Fibroblast of lung (primary cell): ENCODE measurements around the gene CARD10. TPM values are rescaled to one million over a fixed set of nuclear protein-coding genes. Genes with fewer than 3 reads are reported as not detected.

Experiments used
- DNase-seq, 2 donors: peaks; one replicate each; pipeline versions ENCODE4 v3.0.0 to v3.0.0-alpha.2; 2010; ENCODE audit warnings: low read depth in 2 of 2
- H2AFZ ChIP-seq: 2 replicates; pipeline ENCODE4 v1.5.1; 2012; ENCODE audit warnings: low read length, control low read depth, inconsistent platforms
- H3K27ac ChIP-seq: 2 replicates; pipeline ENCODE4 v1.5.1; 2011; ENCODE audit warnings: low read length, control low read depth; ENCODE audit not compliant: insufficient read depth
- H3K27me3 ChIP-seq: 2 replicates; pipeline ENCODE4 v1.5.1; 2011; ENCODE audit warnings: mild to moderate bottlenecking, low read length; ENCODE audit not compliant: control insufficient read depth, insufficient read depth
- H3K36me3 ChIP-seq: 2 replicates; pipeline ENCODE4 v1.5.1; 2011; ENCODE audit warnings: low read length; ENCODE audit not compliant: control insufficient read depth, insufficient read depth
- H3K4me1 ChIP-seq: 2 replicates; pipeline ENCODE4 v1.5.1; 2011; ENCODE audit warnings: low read length; ENCODE audit not compliant: control insufficient read depth, insufficient read depth; ENCODE audit errors: extremely low read depth
- H3K4me2 ChIP-seq: 2 replicates; pipeline ENCODE4 v1.5.1; 2011; ENCODE audit warnings: low read length, control low read depth; ENCODE audit not compliant: insufficient read depth; ENCODE audit errors: extremely low read depth
- H3K4me3 ChIP-seq, 4 experiments: fragments of 200-600 bp in 1 of 4; sonication (generic) in 1 of 4; replicated peaks in 1 of 4; 2 replicates each; pipeline ENCODE4 v1.5.1; 2011 to 2016; ENCODE audit warnings: low read length in 4 of 4, low read depth in 3 of 4, mild to moderate bottlenecking in 3 of 4, control low read depth in 2 of 4, inconsistent platforms in 1 of 4, mixed read lengths in 1 of 4; ENCODE audit not compliant: insufficient read depth in 1 of 4; ENCODE audit errors: control extremely low read depth in 1 of 4
- H3K79me2 ChIP-seq: 2 replicates; pipeline ENCODE4 v1.5.1; 2012; ENCODE audit warnings: mild to moderate bottlenecking, low read length, inconsistent platforms; ENCODE audit not compliant: control insufficient read depth, insufficient read depth
- H3K9ac ChIP-seq: 2 replicates; pipeline ENCODE4 v1.5.1; 2011; ENCODE audit warnings: mild to moderate bottlenecking, low read length, control low read depth; ENCODE audit not compliant: insufficient read depth
- H3K9me3 ChIP-seq: 2 replicates; pipeline ENCODE4 v1.5.1; 2012; ENCODE audit warnings: low read depth, low read length; ENCODE audit not compliant: control insufficient read depth, insufficient read depth
- H4K20me1 ChIP-seq: 2 replicates; pipeline ENCODE4 v1.5.1; 2011; ENCODE audit warnings: low read length; ENCODE audit not compliant: control insufficient read depth, insufficient read depth; ENCODE audit errors: extremely low read depth
- CTCF ChIP-seq, 2 donors: IDR thresholded peaks in 1 of 2; conservative IDR thresholded peaks in 1 of 2; 1 replicate in 1 of 2; 2 replicates in 1 of 2; pipeline ENCODE4 v1.5.1; 2011 to 2012; ENCODE audit warnings: low read length in 2 of 2, control low read depth in 1 of 2, inconsistent platforms in 1 of 2, low read depth in 1 of 2, mild to moderate bottlenecking in 1 of 2
- EZH2 ChIP-seq: IDR thresholded peaks from 2 replicates; pipeline ENCODE4 v1.5.1; 2012; ENCODE audit warnings: low read length, control low read depth, mild to moderate bottlenecking; ENCODE audit errors: missing control alignments
- polyA plus RNA-seq, 2 donors: library from polyadenylated mRNA; depleted of rRNA in 1 of 2; stranded (reverse) in 1 of 2; unstranded in 1 of 2; fragments of >200 nt; gene quantifications; 2 replicates each; pipeline ENCODE4 v1.2.1, GENCODE V29; 2011 to 2012; ENCODE audit warnings: missing spikeins in 1 of 2
- total RNA-seq: library from RNA; depleted of rRNA; stranded (reverse); fragments of >200 nt; gene quantifications from 2 replicates; pipeline ENCODE4 v1.2.1, GENCODE V29; 2014

The CARD10 gene
- total and polyA plus RNA-seq, 2 donors (not counting 1 experiment from before 2014, with no cell fraction given) = 1.6 to 2.3 TPM

- H3K4me1 ChIP-seq = peaks cover 25% of the 10 kb centered on the region
- no peaks in the 10 kb centered on the region for H3K9me3 ChIP-seq
- no peaks in the 10 kb centered on the region for H4K20me1 ChIP-seq
- no peaks in the 10 kb centered on the region for H3K79me2 ChIP-seq
- H3K27me3 ChIP-seq = no peaks in the 10 kb centered on the region
- no peak overlapping the region for H3K9ac ChIP-seq
- no peak overlapping the region for H3K4me3 ChIP-seq
- peak overlapping the region; percentile 82 for H3K27ac ChIP-seq
- TF ChIP-seq CTCF (conservative IDR thresholded peaks at IDR 0.05 in 1 of 2, IDR thresholded peaks at IDR 0.05 in 1 of 2; ENCODE audit: low read depth in 1 of 2, low read length in 2 of 2) (no peak), EZH2 (no peak)
- DNase-seq = peak in 1 of 2 donors; percentile 42
- H3K4me2 ChIP-seq = no peak overlapping the region
- peak overlapping the region; percentile 2 for H2AFZ ChIP-seq
- H3K36me3 ChIP-seq = no peaks in the 10 kb centered on the region
Measured at GRCh38 chr22:37547251-37547741, 28.1 kb upstream of the CARD10 start.

GRCh38 chr22:37546437-37547250 lies 27.4 kb upstream of the CARD10 start:
- TF ChIP-seq EZH2 (no peak), CTCF (conservative IDR thresholded peaks at IDR 0.05 in 1 of 2, IDR thresholded peaks at IDR 0.05 in 1 of 2; ENCODE audit: low read depth in 1 of 2, low read length in 2 of 2) (peak; percentile 11 to 15)
- Histone ChIP-seq H3K4me1 (peaks cover 25% of the 10 kb centered on the region), H3K79me2 (no peaks in the 10 kb centered on the region), H4K20me1 (no peaks in the 10 kb centered on the region), H3K4me2 (no peak overlapping the region), H3K36me3 (no peaks in the 10 kb centered on the region), H3K27ac (peak overlapping the region; percentile 82), H3K9me3 (no peaks in the 10 kb centered on the region), H2AFZ (no peak overlapping the region), H3K27me3 (no peaks in the 10 kb centered on the region), H3K9ac (peak overlapping the region; percentile 48), H3K4me3 (no peak overlapping the region)
- peak; percentile 44 to 88 for DNase-seq

- Histone ChIP-seq H3K4me1 (peaks cover 25% of the 10 kb centered on the region), H3K4me2 (peak overlapping the region; percentile 39), H3K36me3 (no peaks in the 10 kb centered on the region), H3K4me3 (peak overlapping the region in 1 of 4 experiments; percentile 45), H4K20me1 (no peaks in the 10 kb centered on the region), H3K27me3 (no peaks in the 10 kb centered on the region), H3K9me3 (no peaks in the 10 kb centered on the region), H3K27ac (peak overlapping the region; percentile 82), H3K9ac (peak overlapping the region; percentile 57), H2AFZ (peak overlapping the region; percentile 3), H3K79me2 (no peaks in the 10 kb centered on the region)
- peak; percentile 94 to 95 for DNase-seq
- TF ChIP-seq EZH2 = no peak
- TF ChIP-seq CTCF (conservative IDR thresholded peaks at IDR 0.05 in 1 of 2, IDR thresholded peaks at IDR 0.05 in 1 of 2; ENCODE audit: low read depth in 1 of 2, low read length in 2 of 2) = no peak
Measured at GRCh38 chr22:37545703-37546436, 26.7 kb upstream of the CARD10 start.
